Fibroblast of lung (primary cell): Measurements from ENCODE around the gene ROMO1. TPM values are rescaled to one million over a fixed set of nuclear protein-coding genes. Genes with fewer than 3 reads are reported as not detected.
"Not testable (repeated sequence)": the region's sequence is repeated elsewhere in the genome, so short reads cannot be mapped to it uniquely, and the experiment has no call there.

ENCODE experiments used
- DNase-seq, 2 donors: peaks; one replicate each; pipeline versions ENCODE4 v3.0.0 to v3.0.0-alpha.2; 2010; ENCODE audit warnings: low read depth in 2 of 2
- H2AFZ ChIP-seq: 2 replicates; pipeline ENCODE4 v1.5.1; 2012; ENCODE audit warnings: low read length, control low read depth, inconsistent platforms
- H3K27ac ChIP-seq: 2 replicates; pipeline ENCODE4 v1.5.1; 2011; ENCODE audit warnings: low read length, control low read depth; ENCODE audit not compliant: insufficient read depth
- H3K27me3 ChIP-seq: 2 replicates; pipeline ENCODE4 v1.5.1; 2011; ENCODE audit warnings: mild to moderate bottlenecking, low read length; ENCODE audit not compliant: control insufficient read depth, insufficient read depth
- H3K36me3 ChIP-seq: 2 replicates; pipeline ENCODE4 v1.5.1; 2011; ENCODE audit warnings: low read length; ENCODE audit not compliant: control insufficient read depth, insufficient read depth
- H3K4me1 ChIP-seq: 2 replicates; pipeline ENCODE4 v1.5.1; 2011; ENCODE audit warnings: low read length; ENCODE audit not compliant: control insufficient read depth, insufficient read depth; ENCODE audit errors: extremely low read depth
- H3K4me2 ChIP-seq: 2 replicates; pipeline ENCODE4 v1.5.1; 2011; ENCODE audit warnings: low read length, control low read depth; ENCODE audit not compliant: insufficient read depth; ENCODE audit errors: extremely low read depth
- H3K4me3 ChIP-seq, 4 experiments: fragments of 200-600 bp in 1 of 4; sonication (generic) in 1 of 4; replicated peaks in 1 of 4; 2 replicates each; pipeline ENCODE4 v1.5.1; 2011 to 2016; ENCODE audit warnings: low read length in 4 of 4, low read depth in 3 of 4, mild to moderate bottlenecking in 3 of 4, control low read depth in 2 of 4, inconsistent platforms in 1 of 4, mixed read lengths in 1 of 4; ENCODE audit not compliant: insufficient read depth in 1 of 4; ENCODE audit errors: control extremely low read depth in 1 of 4
- H3K79me2 ChIP-seq: 2 replicates; pipeline ENCODE4 v1.5.1; 2012; ENCODE audit warnings: mild to moderate bottlenecking, low read length, inconsistent platforms; ENCODE audit not compliant: control insufficient read depth, insufficient read depth
- H3K9ac ChIP-seq: 2 replicates; pipeline ENCODE4 v1.5.1; 2011; ENCODE audit warnings: mild to moderate bottlenecking, low read length, control low read depth; ENCODE audit not compliant: insufficient read depth
- H3K9me3 ChIP-seq: 2 replicates; pipeline ENCODE4 v1.5.1; 2012; ENCODE audit warnings: low read depth, low read length; ENCODE audit not compliant: control insufficient read depth, insufficient read depth
- H4K20me1 ChIP-seq: 2 replicates; pipeline ENCODE4 v1.5.1; 2011; ENCODE audit warnings: low read length; ENCODE audit not compliant: control insufficient read depth, insufficient read depth; ENCODE audit errors: extremely low read depth
- CTCF ChIP-seq, 2 donors: IDR thresholded peaks in 1 of 2; conservative IDR thresholded peaks in 1 of 2; 1 replicate in 1 of 2; 2 replicates in 1 of 2; pipeline ENCODE4 v1.5.1; 2011 to 2012; ENCODE audit warnings: low read length in 2 of 2, control low read depth in 1 of 2, inconsistent platforms in 1 of 2, low read depth in 1 of 2, mild to moderate bottlenecking in 1 of 2
- EZH2 ChIP-seq: IDR thresholded peaks from 2 replicates; pipeline ENCODE4 v1.5.1; 2012; ENCODE audit warnings: low read length, control low read depth, mild to moderate bottlenecking; ENCODE audit errors: missing control alignments
- polyA plus RNA-seq, 2 donors: library from polyadenylated mRNA; depleted of rRNA in 1 of 2; stranded (reverse) in 1 of 2; unstranded in 1 of 2; fragments of >200 nt; gene quantifications; 2 replicates each; pipeline ENCODE4 v1.2.1, GENCODE V29; 2011 to 2012; ENCODE audit warnings: missing spikeins in 1 of 2
- total RNA-seq: library from RNA; depleted of rRNA; stranded (reverse); fragments of >200 nt; gene quantifications from 2 replicates; pipeline ENCODE4 v1.2.1, GENCODE V29; 2014

Gene ROMO1
- total and polyA plus RNA-seq, 2 donors (not counting 1 experiment from before 2014, with no cell fraction given), result 205 to 239 TPM

- Histone ChIP-seq H3K9me3 (no peaks in the 10 kb centered on the region), H3K4me1 (peaks cover 3% of the 10 kb centered on the region), H2AFZ (no peak overlapping the region), H3K27me3 (no peaks in the 10 kb centered on the region), H3K36me3 (peaks cover 4% of the 10 kb centered on the region), H4K20me1 (peaks cover 4% of the 10 kb centered on the region), H3K4me2 (peak overlapping the region; percentile 92), H3K79me2 (peaks cover 36% of the 10 kb centered on the region), H3K9ac (no peak overlapping the region), H3K27ac (peak overlapping the region; percentile 99), H3K4me3 (no peak overlapping the region)
- no peak for TF ChIP-seq CTCF (conservative IDR thresholded peaks at IDR 0.05 in 1 of 2, IDR thresholded peaks at IDR 0.05 in 1 of 2; ENCODE audit: low read depth in 1 of 2, low read length in 2 of 2)
- TF ChIP-seq EZH2, result no peak
- DNase-seq, result no peak
Observed at GRCh38 chr20:35743693-35744491, 44.7 kb downstream of the ROMO1 start.

GRCh38 chr20:35744492-35744841, 45.3 kb downstream of the ROMO1 start:
- not testable (repeated sequence) for DNase-seq, H3K4me2 ChIP-seq, H3K36me3 ChIP-seq, H2AFZ ChIP-seq, H3K9me3 ChIP-seq, H3K4me1 ChIP-seq, H3K4me3 ChIP-seq, H4K20me1 ChIP-seq, H3K27me3 ChIP-seq, H3K9ac ChIP-seq
- Histone ChIP-seq H3K79me2 (peaks cover 30% of the 10 kb centered on the region), H3K27ac (peak overlapping the region; percentile 99)

Other genes with a start within 250 kb of the ROMO1 start
- 24.7 and 45.9 TPM in 2 replicates for gene CEP250, start 243.8 kb upstream of the ROMO1 start, total RNA-seq
- 11.3 and 11.8 TPM in 2 replicates for gene CEP250, start 243.8 kb upstream of the ROMO1 start, polyA plus RNA-seq
- gene C20orf173, start 169.8 kb upstream of the ROMO1 start, total RNA-seq, result not detected in 2 replicates
- not detected in 2 replicates for gene C20orf173, start 169.8 kb upstream of the ROMO1 start, polyA plus RNA-seq
- 355 and 455 TPM in 2 replicates for gene ERGIC3, start 157.3 kb upstream of the ROMO1 start, total RNA-seq
- gene ERGIC3, start 157.3 kb upstream of the ROMO1 start, polyA plus RNA-seq, result 335 and 398 TPM in 2 replicates
- 6.6 and 8.5 TPM in 2 replicates for gene SPAG4, start 83.6 kb upstream of the ROMO1 start, total RNA-seq
- gene SPAG4, start 83.6 kb upstream of the ROMO1 start, polyA plus RNA-seq, result 2.6 and 4.3 TPM in 2 replicates
- 88.8 and 101 TPM in 2 replicates for gene CPNE1, start 34.5 kb upstream of the ROMO1 start, total RNA-seq
- gene CPNE1, start 34.5 kb upstream of the ROMO1 start, polyA plus RNA-seq, result 128 and 146 TPM in 2 replicates
- 29.9 and 31.8 TPM in 2 replicates for gene RBM12, start 34.5 kb upstream of the ROMO1 start, total RNA-seq
- gene RBM12, start 34.5 kb upstream of the ROMO1 start, polyA plus RNA-seq, result 109 and 126 TPM in 2 replicates
- 31.7 and 36.5 TPM in 2 replicates for gene NFS1, start 53 bp upstream of the ROMO1 start, total RNA-seq
- 34.7 and 37.7 TPM in 2 replicates for gene NFS1, start 53 bp upstream of the ROMO1 start, polyA plus RNA-seq
- 462 and 465 TPM in 2 replicates for gene RBM39, start 42.9 kb downstream of the ROMO1 start, total RNA-seq
- 43.1 and 57.7 TPM in 2 replicates for gene RBM39, start 42.9 kb downstream of the ROMO1 start, polyA plus RNA-seq
- gene PHF20, start 72.6 kb downstream of the ROMO1 start, total RNA-seq, result 28.2 and 40.1 TPM in 2 replicates
- gene PHF20, start 72.6 kb downstream of the ROMO1 start, polyA plus RNA-seq, result 31.4 and 32.5 TPM in 2 replicates